Measurements from ENCODE around the gene CLNK. TPM values are rescaled to one million over a fixed set of nuclear protein-coding genes. Genes with fewer than 3 reads are reported as not detected.
A peak's percentile ranks its signal among the peaks of the same experiment; 100 is the strongest.

CLNK gene
- total RNA-seq, 2 donors from 2014 or later = not detected

- 83 to 91% methylated on average over 2 to 5 of the region's 5 CpGs for WGBS, 2 experiments (ENCODE audit: insufficient coverage in 1 of 2, insufficient read length in 1 of 2)
- Histone ChIP-seq H3K36me3 (ENCODE audit: control insufficient read depth, insufficient read depth, low read length) (no peaks in the 10 kb centered on the region), H3K4me3 (ENCODE audit: low read length) (no peak overlapping the region), H3K27me3 (ENCODE audit: control insufficient read depth, insufficient read depth, low read length, poor library complexity, severe bottlenecking) (no peaks in the 10 kb centered on the region), H3K9ac (ENCODE audit: extremely low read depth, low read length, poor library complexity, severe bottlenecking) (no peak overlapping the region), H3K27ac (ENCODE audit: low read depth, low read length) (no peak overlapping the region), H3K9me3 (ENCODE audit: control insufficient read depth, low read length) (no peaks in the 10 kb centered on the region), H3K4me1 (ENCODE audit: control insufficient read depth, insufficient read depth, low read length) (no peaks in the 10 kb centered on the region)
- DNase-seq = no peak
- H3K36me3 Mint-ChIP-seq (ENCODE audit: low read depth) = no peaks in the 10 kb centered on the region
- H3K4me1 Mint-ChIP-seq = no peaks in the 10 kb centered on the region
- H3K9me3 Mint-ChIP-seq = no peaks in the 10 kb centered on the region
- no peak overlapping the region for H3K27ac Mint-ChIP-seq
- no peak overlapping the region for H3K4me3 Mint-ChIP-seq
- H3K27me3 Mint-ChIP-seq (ENCODE audit: insufficient read depth) = peaks cover 1% of the 10 kb centered on the region
- no peak for TF ChIP-seq CTCF (conservative IDR thresholded peaks at IDR 0.05)
Measured at GRCh38 chr4:10565166-10565780, 119.3 kb downstream of the CLNK start.

- H3K27me3 ChIP-seq (ENCODE audit: control insufficient read depth, insufficient read depth, low read length, poor library complexity, severe bottlenecking) = no peaks in the 10 kb centered on the region
- H3K4me3 ChIP-seq (ENCODE audit: low read length) = no peak overlapping the region
- no peak overlapping the region for H3K9ac ChIP-seq (ENCODE audit: extremely low read depth, low read length, poor library complexity, severe bottlenecking)
- no peaks in the 10 kb centered on the region for H3K9me3 ChIP-seq (ENCODE audit: control insufficient read depth, low read length)
- H3K4me1 ChIP-seq (ENCODE audit: control insufficient read depth, insufficient read depth, low read length) = no peaks in the 10 kb centered on the region
- H3K4me3 Mint-ChIP-seq = no peak overlapping the region
- H3K36me3 ChIP-seq (ENCODE audit: control insufficient read depth, insufficient read depth, low read length) = no peaks in the 10 kb centered on the region
- no peaks in the 10 kb centered on the region for H3K36me3 Mint-ChIP-seq (ENCODE audit: low read depth)
- H3K4me1 Mint-ChIP-seq = no peaks in the 10 kb centered on the region
- 34 to 83% methylated on average over 1 to 6 of the region's 6 CpGs for WGBS, 2 experiments (ENCODE audit: insufficient coverage in 1 of 2, insufficient read length in 1 of 2)
- no peak overlapping the region for H3K27ac Mint-ChIP-seq
- H3K9me3 Mint-ChIP-seq = no peaks in the 10 kb centered on the region
- H3K27ac ChIP-seq (ENCODE audit: low read depth, low read length) = no peak overlapping the region
- TF ChIP-seq CTCF (conservative IDR thresholded peaks at IDR 0.05) = peak; percentile 92
- peak; percentile 85 for DNase-seq
- no peaks in the 10 kb centered on the region for H3K27me3 Mint-ChIP-seq (ENCODE audit: insufficient read depth)
Measured at GRCh38 chr4:10554694-10555093, 129.9 kb downstream of the CLNK start.

GRCh38 chr4:10554121-10554520 is 130.4 kb downstream of the CLNK start:
- TF ChIP-seq CTCF (conservative IDR thresholded peaks at IDR 0.05) = no peak
- H3K9me3 ChIP-seq (ENCODE audit: control insufficient read depth, low read length) = no peaks in the 10 kb centered on the region
- H3K4me1 ChIP-seq (ENCODE audit: control insufficient read depth, insufficient read depth, low read length) = no peaks in the 10 kb centered on the region
- H3K36me3 Mint-ChIP-seq (ENCODE audit: low read depth) = no peaks in the 10 kb centered on the region
- no peak overlapping the region for H3K4me3 Mint-ChIP-seq
- no peak overlapping the region for H3K27ac Mint-ChIP-seq
- no peaks in the 10 kb centered on the region for H3K4me1 Mint-ChIP-seq
- no peak overlapping the region for H3K9ac ChIP-seq (ENCODE audit: extremely low read depth, low read length, poor library complexity, severe bottlenecking)
- no peaks in the 10 kb centered on the region for H3K27me3 ChIP-seq (ENCODE audit: control insufficient read depth, insufficient read depth, low read length, poor library complexity, severe bottlenecking)
- WGBS, 2 experiments (ENCODE audit: insufficient coverage in 1 of 2, insufficient read length in 1 of 2) = 94% methylated on average over 2 of the region's 2 CpGs; no CpG with 5 or more reads in 1 of the 2 experiments
- H3K27ac ChIP-seq (ENCODE audit: low read depth, low read length) = no peak overlapping the region
- no peak overlapping the region for H3K4me3 ChIP-seq (ENCODE audit: low read length)
- no peaks in the 10 kb centered on the region for H3K27me3 Mint-ChIP-seq (ENCODE audit: insufficient read depth)
- DNase-seq = no peak
- H3K36me3 ChIP-seq (ENCODE audit: control insufficient read depth, insufficient read depth, low read length) = no peaks in the 10 kb centered on the region
- no peaks in the 10 kb centered on the region for H3K9me3 Mint-ChIP-seq
